ENCODE results near the gene INTS2. TPM values are rescaled to one million over a fixed set of nuclear protein-coding genes. Genes with fewer than 3 reads are reported as not detected.
A peak's percentile ranks its signal among the peaks of the same experiment; 100 is the strongest.
"Not testable (repeated sequence)": the region's sequence is repeated elsewhere in the genome, so short reads cannot be mapped to it uniquely, and the experiment has no call there.

The INTS2 gene
- total RNA-seq, 1 experiment from 2014 or later = 20.8 TPM

GRCh38 chr17:61926826-61927207 lies 965 bp downstream of the INTS2 start:
- no peak overlapping the region for H2BK120ac ChIP-seq (ENCODE audit: low read depth, low read length, poor library complexity, severe bottlenecking)

GRCh38 chr17:61915162-61915561 lies 12.6 kb downstream of the INTS2 start:
- H4K20me1 ChIP-seq (ENCODE audit: control insufficient read depth, insufficient read depth, insufficient read length); H2BK15ac ChIP-seq (ENCODE audit: low read depth, low read length); H3K4me1 Mint-ChIP-seq; H3T11ph ChIP-seq (ENCODE audit: low read length); H3K56ac ChIP-seq (ENCODE audit: insufficient read length, low read depth, low read length); H4K8ac ChIP-seq (replicated peaks; ENCODE audit: insufficient read length, low read depth, low read length); DNase-seq; H4K91ac ChIP-seq (ENCODE audit: insufficient read length, low read depth, low read length); H3K27ac Mint-ChIP-seq; H3K27me3 ChIP-seq (ENCODE audit: insufficient read depth, low read length); H3K14ac ChIP-seq (ENCODE audit: insufficient read depth, low read length); H2AFZ ChIP-seq (ENCODE audit: low read length); H3K18ac ChIP-seq (ENCODE audit: insufficient read length, low read depth, low read length); H3K79me1 ChIP-seq (ENCODE audit: insufficient read depth, low read depth, low read length, poor library complexity, severe bottlenecking); H3K4me1 ChIP-seq (ENCODE audit: insufficient read depth, low read length); H3K23me2 ChIP-seq (ENCODE audit: insufficient read length, low read depth, low read length, poor library complexity, severe bottlenecking); H2BK20ac ChIP-seq (ENCODE audit: low read depth, low read length, poor library complexity, severe bottlenecking); H3K9ac ChIP-seq (ENCODE audit: extremely low read depth, insufficient read length, low read length); H3K4ac ChIP-seq (ENCODE audit: low read depth, low read length); H2AK5ac ChIP-seq (ENCODE audit: insufficient read length, low read length); H3K9me3 Mint-ChIP-seq; H2BK12ac ChIP-seq (ENCODE audit: insufficient read length, low read depth, low read length); H3K27ac ChIP-seq (ENCODE audit: insufficient read length, low read depth, low read length); H4K5ac ChIP-seq (ENCODE audit: insufficient read length, low read depth, low read length); H3K27me3 Mint-ChIP-seq (ENCODE audit: low read depth); H3K4me3 Mint-ChIP-seq; H3K9me3 ChIP-seq (ENCODE audit: control insufficient read depth, low read depth, low read length); H3K79me2 ChIP-seq (ENCODE audit: insufficient read depth, low read length); H3K23ac ChIP-seq (ENCODE audit: insufficient read length, low read depth, low read length); H3K4me2 ChIP-seq (ENCODE audit: insufficient read depth, insufficient read length, low read length); H2BK120ac ChIP-seq (ENCODE audit: low read depth, low read length, poor library complexity, severe bottlenecking); H2BK5ac ChIP-seq (ENCODE audit: insufficient read length, low read length): not testable (repeated sequence)
- WGBS (ENCODE audit: extremely low coverage, insufficient read length, low lambda C conversion rate) = no CpG with 5 or more reads among the region's 15 CpGs
- peaks cover 20 to 59% (median 55%) of the 10 kb centered on the region in 3 experiments; a peak in 6 of 7 replicates for H3K36me3 Mint-ChIP-seq (ENCODE audit: insufficient read depth in 1 of 3, low read depth in 3 of 3)

More at GRCh38 chr17:61926826-61927207, 965 bp downstream of the INTS2 start:
- H3K27me3 ChIP-seq (ENCODE audit: insufficient read depth, low read length) = no peaks in the 10 kb centered on the region
- peak overlapping the region; percentile 87 for H3K4me2 ChIP-seq (ENCODE audit: insufficient read depth, insufficient read length, low read length)
- H3K23me2 ChIP-seq (ENCODE audit: insufficient read length, low read depth, low read length, poor library complexity, severe bottlenecking) = peaks cover 6% of the 10 kb centered on the region
- no peak overlapping the region for H2BK5ac ChIP-seq (ENCODE audit: insufficient read length, low read length)
- no peak overlapping the region for H2BK12ac ChIP-seq (ENCODE audit: insufficient read length, low read depth, low read length)
- no peaks in the 10 kb centered on the region for H3K9me3 Mint-ChIP-seq
- H3K27me3 Mint-ChIP-seq (ENCODE audit: low read depth) = peaks cover 2% of the 10 kb centered on the region; the same call in 1 of the 2 replicates
- H3K4me1 ChIP-seq (ENCODE audit: insufficient read depth, low read length) = no peaks in the 10 kb centered on the region
- no peak overlapping the region for H2BK20ac ChIP-seq (ENCODE audit: low read depth, low read length, poor library complexity, severe bottlenecking)
- peak overlapping the region; percentile 88 to 95 for H3K4me3 Mint-ChIP-seq
- H3K27ac ChIP-seq (ENCODE audit: insufficient read length, low read depth, low read length) = no peak overlapping the region
- H3K27ac Mint-ChIP-seq = peak overlapping the region; percentile 78 to 96 (median 91); a peak in 6 of 7 replicates
- no peak overlapping the region for H2AK5ac ChIP-seq (ENCODE audit: insufficient read length, low read length)
- no peaks in the 10 kb centered on the region for H3K79me1 ChIP-seq (ENCODE audit: insufficient read depth, low read depth, low read length, poor library complexity, severe bottlenecking)
- H3K18ac ChIP-seq (ENCODE audit: insufficient read length, low read depth, low read length) = no peak overlapping the region
- H3K4me1 Mint-ChIP-seq = peaks cover 11% of the 10 kb centered on the region in 2 experiments
- H3K56ac ChIP-seq (ENCODE audit: insufficient read length, low read depth, low read length) = no peak overlapping the region
- H4K91ac ChIP-seq (ENCODE audit: insufficient read length, low read depth, low read length) = no peak overlapping the region
- no peak overlapping the region for H3K23ac ChIP-seq (ENCODE audit: insufficient read length, low read depth, low read length)
- H4K20me1 ChIP-seq (ENCODE audit: control insufficient read depth, insufficient read depth, insufficient read length) = no peaks in the 10 kb centered on the region
- H4K8ac ChIP-seq (replicated peaks; ENCODE audit: insufficient read length, low read depth, low read length) = no peak overlapping the region
- H2AFZ ChIP-seq (ENCODE audit: low read length) = no peak overlapping the region
- H3K36me3 Mint-ChIP-seq (ENCODE audit: insufficient read depth in 1 of 3, low read depth in 3 of 3) = peaks cover 10 to 32% (median 28%) of the 10 kb centered on the region in 3 experiments; a peak in 6 of 7 replicates
- no peak overlapping the region for H2BK15ac ChIP-seq (ENCODE audit: low read depth, low read length)
- no peak for TF ChIP-seq CTCF (conservative IDR thresholded peaks at IDR 0.05)
- H4K5ac ChIP-seq (ENCODE audit: insufficient read length, low read depth, low read length) = no peak overlapping the region
- no peak overlapping the region for H3K4ac ChIP-seq (ENCODE audit: low read depth, low read length)
- no peaks in the 10 kb centered on the region for H3K9me3 ChIP-seq (ENCODE audit: control insufficient read depth, low read depth, low read length)
- H3K79me2 ChIP-seq (ENCODE audit: insufficient read depth, low read length) = peaks cover 2% of the 10 kb centered on the region; the same call in 1 of the 2 replicates
- no peak overlapping the region for H3T11ph ChIP-seq (ENCODE audit: low read length)
- no peak for DNase-seq
- WGBS (ENCODE audit: extremely low coverage, insufficient read length, low lambda C conversion rate) = no CpG with 5 or more reads among the region's 4 CpGs
- no peak overlapping the region; the same call in 1 of the 2 replicates for H3K14ac ChIP-seq (ENCODE audit: insufficient read depth, low read length)
- H3K9ac ChIP-seq (ENCODE audit: extremely low read depth, insufficient read length, low read length) = peak overlapping the region; percentile 78
